Measurements from ENCODE around the gene CD300LB. TPM values are rescaled to one million over a fixed set of nuclear protein-coding genes. Genes with fewer than 3 reads are reported as not detected.

CD300LB gene
- total and polyA plus RNA-seq, 10 of the 15 experiments (the other 5 are each of a cell fraction or from before 2014, with no cell fraction given): 0.08 to 0.57 (median 0.25) TPM; not detected in 4

GRCh38 chr17:74508156-74508555 is 23.1 kb downstream of the CD300LB start:
- in situ Hi-C loops (cut with MboI): no loop called here
- Histone ChIP-seq H2AFZ (ENCODE audit: control insufficient read depth, low read depth, low read length) (no peak overlapping the region), H3K27me3 (replicated peaks in 1 of 2; ENCODE audit: control insufficient read depth in 2 of 2, insufficient read depth in 2 of 2, low read length in 1 of 2) (no peaks in the 10 kb centered on the region), H4K20me1 (ENCODE audit: control insufficient read depth, insufficient read depth) (no peaks in the 10 kb centered on the region), H3K79me2 (ENCODE audit: control insufficient read depth, insufficient read depth, low read length) (no peaks in the 10 kb centered on the region), H3K9ac (ENCODE audit: control insufficient read depth, insufficient read depth, low read length) (no peak overlapping the region), H3K27ac (ENCODE audit: control insufficient read depth, insufficient read depth) (no peak overlapping the region), H3K4me3 (no peak overlapping the region), H3K4me1 (ENCODE audit: control insufficient read depth, insufficient read depth, low read length) (0 out of 2 replicates have a peak, but pooled peaks cover 6% of the 10 kb centered on the region), H3K36me3 (ENCODE audit: control insufficient read depth in 2 of 2, insufficient read depth in 2 of 2, low read length in 1 of 2) (no peaks in the 10 kb centered on the region), H3K4me2 (ENCODE audit: control insufficient read depth, insufficient read depth) (no peak overlapping the region), H3K9me3 (replicated peaks; ENCODE audit: control insufficient read depth, insufficient read depth, low read length) (no peaks in the 10 kb centered on the region; the same call in 2 of the 3 replicates)
- intact Hi-C loops (cut with micrococcal nuclease; ENCODE audit: unreplicated experiment): no loop called here
- DNase-seq (ENCODE audit: low read depth, low spot score) (no peak), ATAC-seq (no peak), FAIRE-seq (no peak)
- TF ChIP-seq KAT2A (conservative IDR thresholded peaks at IDR 0.05; ENCODE audit: control insufficient read depth, low read depth, low read length) (no peak), ZNF622 (IDR thresholded peaks at IDR 0.05) (no peak), IRF4 (IDR thresholded peaks at IDR 0.05; ENCODE audit: low read depth, low read length) (no peak), TBL1XR1 (IDR thresholded peaks at IDR 0.05; ENCODE audit: low read depth, low read length) (no peak), RAD21 (IDR thresholded peaks at IDR 0.05; ENCODE audit: insufficient read depth, low read depth, low read length) (no peak), FOS (IDR thresholded peaks at IDR 0.05; ENCODE audit: borderline replicate concordance, extremely low read depth, insufficient read length) (no peak), POU2F2 (IDR thresholded peaks at IDR 0.05; ENCODE audit: borderline replicate concordance, low read depth, low read length) (no peak), MAX (IDR thresholded peaks at IDR 0.05; ENCODE audit: low read depth, low read length) (no peak), ZNF274 (IDR thresholded peaks at IDR 0.05; ENCODE audit: insufficient read depth, insufficient read length) (no peak), CREB1 (IDR thresholded peaks at IDR 0.05; ENCODE audit: low read depth) (no peak), BMI1 (IDR thresholded peaks at IDR 0.05; ENCODE audit: borderline replicate concordance) (no peak), NR2F1 (conservative IDR thresholded peaks at IDR 0.05) (no peak), JUND (IDR thresholded peaks at IDR 0.05; ENCODE audit: low read depth, low read length) (no peak), YBX1 (IDR thresholded peaks at IDR 0.05) (no peak)
- TF ChIP-seq, protein P1, sequence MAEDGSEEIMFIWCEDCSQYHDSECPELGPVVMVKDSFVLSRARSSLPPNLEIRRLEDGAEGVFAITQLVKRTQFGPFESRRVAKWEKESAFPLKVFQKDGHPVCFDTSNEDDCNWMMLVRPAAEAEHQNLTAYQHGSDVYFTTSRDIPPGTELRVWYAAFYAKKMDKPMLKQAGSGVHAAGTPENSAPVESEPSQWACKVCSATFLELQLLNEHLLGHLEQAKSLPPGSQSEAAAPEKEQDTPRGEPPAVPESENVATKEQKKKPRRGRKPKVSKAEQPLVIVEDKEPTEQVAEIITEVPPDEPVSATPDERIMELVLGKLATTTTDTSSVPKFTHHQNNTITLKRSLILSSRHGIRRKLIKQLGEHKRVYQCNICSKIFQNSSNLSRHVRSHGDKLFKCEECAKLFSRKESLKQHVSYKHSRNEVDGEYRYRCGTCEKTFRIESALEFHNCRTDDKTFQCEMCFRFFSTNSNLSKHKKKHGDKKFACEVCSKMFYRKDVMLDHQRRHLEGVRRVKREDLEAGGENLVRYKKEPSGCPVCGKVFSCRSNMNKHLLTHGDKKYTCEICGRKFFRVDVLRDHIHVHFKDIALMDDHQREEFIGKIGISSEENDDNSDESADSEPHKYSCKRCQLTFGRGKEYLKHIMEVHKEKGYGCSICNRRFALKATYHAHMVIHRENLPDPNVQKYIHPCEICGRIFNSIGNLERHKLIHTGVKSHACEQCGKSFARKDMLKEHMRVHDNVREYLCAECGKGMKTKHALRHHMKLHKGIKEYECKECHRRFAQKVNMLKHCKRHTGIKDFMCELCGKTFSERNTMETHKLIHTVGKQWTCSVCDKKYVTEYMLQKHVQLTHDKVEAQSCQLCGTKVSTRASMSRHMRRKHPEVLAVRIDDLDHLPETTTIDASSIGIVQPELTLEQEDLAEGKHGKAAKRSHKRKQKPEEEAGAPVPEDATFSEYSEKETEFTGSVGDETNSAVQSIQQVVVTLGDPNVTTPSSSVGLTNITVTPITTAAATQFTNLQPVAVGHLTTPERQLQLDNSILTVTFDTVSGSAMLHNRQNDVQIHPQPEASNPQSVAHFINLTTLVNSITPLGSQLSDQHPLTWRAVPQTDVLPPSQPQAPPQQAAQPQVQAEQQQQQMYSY (CRISPR knock-in tag; IDR thresholded peaks at IDR 0.05): no peak
- TF ChIP-seq, protein P2, sequence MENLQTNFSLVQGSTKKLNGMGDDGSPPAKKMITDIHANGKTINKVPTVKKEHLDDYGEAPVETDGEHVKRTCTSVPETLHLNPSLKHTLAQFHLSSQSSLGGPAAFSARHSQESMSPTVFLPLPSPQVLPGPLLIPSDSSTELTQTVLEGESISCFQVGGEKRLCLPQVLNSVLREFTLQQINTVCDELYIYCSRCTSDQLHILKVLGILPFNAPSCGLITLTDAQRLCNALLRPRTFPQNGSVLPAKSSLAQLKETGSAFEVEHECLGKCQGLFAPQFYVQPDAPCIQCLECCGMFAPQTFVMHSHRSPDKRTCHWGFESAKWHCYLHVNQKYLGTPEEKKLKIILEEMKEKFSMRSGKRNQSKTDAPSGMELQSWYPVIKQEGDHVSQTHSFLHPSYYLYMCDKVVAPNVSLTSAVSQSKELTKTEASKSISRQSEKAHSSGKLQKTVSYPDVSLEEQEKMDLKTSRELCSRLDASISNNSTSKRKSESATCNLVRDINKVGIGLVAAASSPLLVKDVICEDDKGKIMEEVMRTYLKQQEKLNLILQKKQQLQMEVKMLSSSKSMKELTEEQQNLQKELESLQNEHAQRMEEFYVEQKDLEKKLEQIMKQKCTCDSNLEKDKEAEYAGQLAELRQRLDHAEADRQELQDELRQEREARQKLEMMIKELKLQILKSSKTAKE (IDR thresholded peaks at IDR 0.05; ENCODE audit: low read depth, poor library complexity, severe bottlenecking): no peak
- BruUV-seq (replicated peaks): no TSS peak
- SMC1A ChIA-PET (ENCODE audit: uncharacterized antibody, unreplicated experiment): no interaction called here
- POLR2A ChIA-PET: no interaction called here
- CTCF ChIA-PET: interaction anchor here (0.7 kb wide), 1 partner anchor 294 kb away, joined by 3 read pairs; no protein-coding TSS in a partner anchor
- RAD21 ChIA-PET (ENCODE audit: unreplicated experiment): interaction anchor here (1.1 kb wide), 1 partner anchor 15 kb away, joined by 3 read pairs; no protein-coding TSS in a partner anchor

Measured in GM12878 (cell line).